CD4-positive, alpha-beta T cell treated with Interleukin-12 subunit alpha and Interleukin-12 subunit beta, for 1 hour (primary cell): ENCODE results near the gene SHH.
A peak's percentile ranks its signal among the peaks of the same experiment; 100 is the strongest.

ENCODE experiments used
- DNase-seq: peaks from one replicate; pipeline ENCODE4 v3.0.0-alpha.2; 2020

SHH gene

GRCh38 chr7:155804897-155805825, 7.1 kb downstream of the SHH start:
- DNase-seq, result peak; percentile 27

DNA sequence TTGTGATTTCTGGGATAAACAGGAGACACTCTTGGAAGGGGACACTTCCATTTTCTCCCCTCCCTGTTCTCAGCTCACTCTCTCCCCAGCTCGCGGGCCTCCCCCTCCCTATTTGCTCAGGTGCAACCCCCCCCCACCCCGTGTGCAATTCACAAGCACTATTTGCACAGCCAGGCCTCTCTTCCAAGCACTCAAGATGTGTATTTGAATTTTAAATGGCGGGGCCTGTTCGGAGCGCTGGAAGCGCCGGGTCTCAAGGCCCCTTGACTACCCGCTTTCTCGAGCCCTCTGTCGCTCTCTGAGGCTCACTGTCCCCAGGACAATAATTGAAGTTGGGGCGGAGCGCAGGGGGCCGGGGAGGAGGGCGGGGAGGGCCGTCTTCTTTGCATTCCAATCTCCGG, 7.8 kb downstream of the SHH start:
- no peak for DNase-seq

GRCh38 chr7:155803418-155804376, 8.6 kb downstream of the SHH start:
- no peak for DNase-seq

DNA sequence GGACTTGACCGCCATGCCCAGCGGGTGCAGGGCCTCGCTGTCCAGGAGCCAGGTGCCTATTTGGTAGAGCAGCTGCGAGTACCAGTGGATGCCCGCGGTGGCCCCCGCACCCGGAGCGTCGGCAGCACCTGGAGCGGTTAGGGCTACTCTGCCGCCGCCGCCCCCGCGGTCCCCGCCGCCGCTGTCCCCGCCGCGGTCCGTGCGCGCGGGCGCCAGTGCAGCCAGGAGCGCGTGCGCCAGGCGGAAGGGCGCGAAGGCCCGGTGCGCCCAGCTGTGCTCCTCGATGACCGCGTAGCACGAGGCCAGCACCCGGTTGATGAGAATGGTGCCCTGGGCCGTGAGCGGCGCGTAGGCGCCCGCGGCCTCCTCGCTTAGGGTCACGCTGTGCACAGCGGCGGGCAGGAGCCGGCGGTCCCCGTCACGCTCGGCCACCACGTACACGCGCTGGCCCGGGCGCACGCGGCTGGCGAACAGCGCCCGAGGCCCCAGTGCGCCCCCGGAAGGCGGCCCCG, 9.3 kb downstream of the SHH start:
- DNase-seq, result no peak

DNA sequence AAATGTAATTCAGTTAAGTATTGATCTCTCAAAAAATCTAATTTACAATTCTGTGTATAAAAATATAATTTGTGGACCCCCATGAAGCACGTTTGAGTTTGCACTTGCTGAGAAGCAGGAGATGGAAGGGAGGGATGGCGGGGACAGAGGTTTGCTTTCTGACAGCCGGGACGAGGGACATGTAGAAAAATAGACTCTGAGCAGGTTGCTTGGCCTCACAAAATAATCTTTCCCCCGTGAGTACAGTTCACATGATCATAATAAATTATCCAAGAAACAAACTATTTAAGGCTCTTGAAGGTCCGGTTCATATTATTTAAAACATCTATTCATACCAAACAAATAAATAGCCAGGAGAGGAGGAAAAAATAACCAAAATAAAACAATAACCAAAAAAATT, 10.0 kb downstream of the SHH start:
- no peak for DNase-seq

GRCh38 chr7:155800741-155801267, 11.5 kb downstream of the SHH start:
- no peak for DNase-seq

GRCh38 chr7:155800301-155800700, 12.0 kb downstream of the SHH start:
- DNase-seq, result no peak

GRCh38 chr7:155799514-155799913, 12.7 kb downstream of the SHH start:
- DNase-seq, result no peak

GRCh38 chr7:155798673-155799439, 13.4 kb downstream of the SHH start:
- DNase-seq, result no peak

GRCh38 chr7:155797262-155798250, 14.7 kb downstream of the SHH start:
- DNase-seq, result no peak

- DNase-seq, result peak; percentile 60
These were observed 15.6 kb downstream of the SHH start for GRCh38 chr7:155796381-155797261.

DNA sequence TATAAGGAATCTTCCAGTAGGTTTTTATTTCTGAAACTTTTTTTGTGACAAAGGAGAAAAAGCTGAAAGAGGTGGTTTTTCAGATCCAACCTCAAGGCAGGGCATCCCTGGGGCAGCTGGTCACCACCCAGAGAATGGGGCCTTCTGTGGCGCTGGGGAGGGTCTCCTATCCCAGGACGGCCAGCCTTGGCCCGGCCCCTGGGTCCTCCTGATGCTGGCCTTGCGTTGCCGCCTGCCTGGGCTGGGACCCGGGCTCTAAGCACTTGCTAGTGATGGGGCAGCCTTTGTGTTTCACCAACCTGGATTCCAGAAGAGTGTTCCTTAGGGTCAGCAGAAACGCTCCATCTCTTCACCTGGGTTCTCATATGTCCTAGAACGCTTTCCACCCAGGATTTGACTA, 16.3 kb downstream of the SHH start:
- no peak for DNase-seq

- no peak for DNase-seq
These were observed 16.9 kb downstream of the SHH start for GRCh38 chr7:155795401-155795800.

GRCh38 chr7:155794196-155794595, 18.1 kb downstream of the SHH start:
- no peak for DNase-seq

DNA sequence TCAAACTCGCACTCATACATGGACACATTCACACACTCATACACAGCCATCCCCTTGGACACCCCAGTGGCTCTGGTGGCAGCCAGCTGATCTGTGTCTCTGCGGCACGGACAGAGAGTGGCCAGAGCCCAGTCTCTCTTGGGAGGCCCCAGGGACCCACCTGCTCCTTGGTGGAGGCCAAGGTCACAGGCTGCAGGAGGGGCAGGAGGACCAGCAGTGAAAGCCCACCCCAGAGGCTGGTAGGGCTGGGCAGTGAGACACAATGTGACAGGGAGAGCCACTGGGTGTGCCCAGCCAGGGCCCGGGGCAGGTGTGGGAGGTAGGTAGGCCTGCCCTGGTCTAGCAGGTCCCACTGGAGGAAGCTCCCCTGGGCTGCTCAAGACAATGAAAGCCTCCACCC, 18.5 kb downstream of the SHH start:
- DNase-seq, result no peak

DNA sequence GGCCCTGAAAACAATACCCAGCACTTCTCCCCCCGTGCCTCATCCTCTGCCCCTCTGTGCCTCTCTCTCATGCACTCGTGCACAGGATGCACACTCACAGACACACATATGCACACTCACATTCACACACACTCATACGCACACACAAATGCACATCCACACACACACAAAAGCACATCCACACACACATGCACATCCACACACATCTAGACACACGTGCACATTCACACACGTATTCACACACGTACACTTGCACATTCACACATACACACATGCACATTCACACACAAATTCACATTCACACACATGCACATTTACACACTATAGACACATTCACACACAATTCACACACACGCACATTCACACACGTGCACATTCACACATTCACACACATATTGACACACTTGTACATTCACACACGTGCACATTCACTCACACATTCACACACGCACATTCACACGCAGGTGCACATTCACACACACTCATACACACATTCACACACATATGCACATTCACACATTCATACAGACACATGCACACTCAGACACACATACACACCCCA, 19.2 kb downstream of the SHH start:
- DNase-seq, result no peak

- no peak for DNase-seq
These were observed 19.8 kb downstream of the SHH start for GRCh38 chr7:155792315-155792960.

DNA sequence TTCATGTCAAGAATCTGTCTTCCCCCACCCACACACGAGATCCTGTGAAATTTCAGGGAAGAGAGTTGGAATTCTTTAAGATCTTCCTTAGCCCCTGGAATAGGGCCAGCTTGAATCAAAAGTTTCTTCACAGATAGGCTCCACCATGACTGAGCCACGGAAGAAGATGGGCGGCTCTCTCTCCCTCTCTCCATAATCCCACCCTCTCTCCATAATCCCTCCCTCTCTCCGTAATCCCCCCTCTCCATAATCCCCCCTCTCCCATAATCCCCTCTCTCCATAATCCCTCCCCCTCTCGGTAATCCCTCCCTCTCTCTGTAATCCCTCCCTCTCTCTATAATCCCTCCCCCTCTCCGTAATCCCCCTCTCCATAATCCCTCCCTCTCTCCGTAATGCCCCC, 20.4 kb downstream of the SHH start:
- no peak for DNase-seq

DNA sequence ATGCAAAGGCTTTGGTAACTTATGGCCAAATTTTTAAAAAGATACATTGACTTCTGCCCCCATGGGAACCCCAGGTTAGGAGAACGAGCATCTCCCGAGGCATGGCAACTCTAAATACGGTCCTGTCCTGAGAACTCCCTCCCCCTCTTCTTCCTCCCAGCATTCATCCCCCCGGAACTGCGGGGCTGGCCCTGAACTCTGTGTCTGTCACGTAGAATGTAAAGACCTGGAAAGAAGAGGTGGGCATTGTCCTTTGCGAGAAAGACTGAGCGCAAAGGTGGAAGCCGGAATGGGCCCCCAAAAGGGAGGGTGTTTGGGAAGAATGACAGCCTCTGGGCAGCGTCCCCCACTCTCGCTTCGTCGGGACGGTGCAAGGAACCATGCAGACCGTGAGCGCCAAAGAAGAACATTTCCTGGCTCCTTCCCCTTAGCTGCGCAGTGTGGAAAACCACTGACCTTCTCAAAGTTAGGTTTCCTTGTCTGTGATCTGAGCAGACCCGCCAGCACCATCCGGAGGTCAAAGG, 21.0 kb downstream of the SHH start:
- DNase-seq, result no peak
